Small intestine (tissue), 7 donors: ENCODE measurements around the gene ARNT2. TPM values are rescaled to one million over a fixed set of nuclear protein-coding genes. Genes with fewer than 3 reads are reported as not detected.

Experiments
- DNase-seq, 2 donors: peaks; one replicate each; pipeline versions ENCODE4 v3.0.0 to v3.0.0-alpha.2; 2013
- FAIRE-seq: peaks from 2 replicates; lab custom pipeline; 2012; peaks lifted over from hg19 to GRCh38; lab: Jason Lieb, UNC
- H3K27ac ChIP-seq, 3 donors: one replicate each; pipeline ENCODE4 v1.5.1; 2013; ENCODE audit warnings: low read length in 2 of 3, mild to moderate bottlenecking in 2 of 3, control low read depth in 1 of 3, inconsistent platforms in 1 of 3, low read depth in 1 of 3, moderate library complexity in 1 of 3
- H3K27me3 ChIP-seq, 3 donors: one replicate each; pipeline ENCODE4 v1.6.1; 2013; ENCODE audit warnings: low read length in 3 of 3, inconsistent platforms in 1 of 3; ENCODE audit not compliant: control insufficient read depth in 3 of 3, insufficient read depth in 3 of 3
- H3K36me3 ChIP-seq, 3 donors: one replicate each; pipeline ENCODE4 v1.6.1; 2013; ENCODE audit warnings: low read length in 3 of 3, inconsistent platforms in 1 of 3, low read depth in 1 of 3, mild to moderate bottlenecking in 1 of 3, moderate library complexity in 1 of 3; ENCODE audit not compliant: control insufficient read depth in 3 of 3, insufficient read depth in 2 of 3
- H3K4me1 ChIP-seq, 3 donors: one replicate each; pipeline ENCODE4 v1.6.1; 2013; ENCODE audit warnings: low read length in 2 of 3, inconsistent platforms in 1 of 3, low read depth in 1 of 3, mild to moderate bottlenecking in 1 of 3, moderate library complexity in 1 of 3; ENCODE audit not compliant: control insufficient read depth in 3 of 3, insufficient read depth in 2 of 3
- H3K4me3 ChIP-seq, 3 donors: one replicate each; pipeline ENCODE4 v1.5.1; 2013; ENCODE audit warnings: low read length in 3 of 3, control low read depth in 1 of 3, inconsistent platforms in 1 of 3, low read depth in 1 of 3, mild to moderate bottlenecking in 1 of 3, moderate library complexity in 1 of 3
- H3K9me3 ChIP-seq, 2 donors: one replicate each; pipeline ENCODE4 v1.6.1; 2013; ENCODE audit warnings: low read depth in 1 of 2, low read length in 1 of 2; ENCODE audit not compliant: control insufficient read depth in 2 of 2, insufficient read depth in 1 of 2
- WGBS, 3 donors: extraction: QIAGEN DNeasy Blood & Tissue Kit; methylation state at CpG; one replicate each; pipeline ENCODE4 v1.1.7; 2013; 5-methylcytosine and 5-hydroxymethylcytosine counted together
- polyA plus RNA-seq, 4 donors: library from polyadenylated mRNA; stranded (reverse) in 3 of 4; unstranded in 1 of 4; fragments of 200-250 nt in 3 of 4; fragments of 120-200 nt in 1 of 4; gene quantifications; one replicate each; pipeline versions ENCODE4 v1.2.1 to v1.2.3, GENCODE V29; 2013
- donor health status: healthy with polysubstance abuse.
- donor health status: control.
- donor health status: control.
- donor health status: Bipolar disorder and iron deficiency.
- donor health status: healthy.

The ARNT2 gene
- polyA plus RNA-seq, 4 donors, result 0.45 to 4.4 (median 2.4) TPM

DNA sequence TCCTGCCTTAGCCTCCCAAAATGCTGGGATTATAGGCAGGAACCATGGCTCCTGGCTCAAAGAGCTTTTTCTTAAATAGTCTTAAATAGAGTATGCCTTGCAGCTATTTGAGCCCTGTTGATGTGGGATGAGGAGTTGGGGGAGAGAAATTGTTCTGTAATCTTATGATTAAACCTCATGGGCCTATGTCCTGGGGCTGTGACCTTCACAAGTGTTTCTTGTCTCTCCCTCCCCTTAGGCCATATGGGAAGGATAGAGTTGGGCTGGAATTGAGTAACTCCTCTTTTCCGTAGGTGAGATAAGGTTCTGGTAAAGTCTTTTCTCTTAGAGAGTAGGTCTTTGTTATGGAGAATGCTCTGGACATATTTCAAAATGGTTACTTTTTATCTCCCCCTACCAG is 114.3 kb downstream of the ARNT2 start:
- Histone ChIP-seq H3K27ac (no peak overlapping the region), H3K4me3 (no peak overlapping the region), H3K4me1 (no peaks in the 10 kb centered on the region), H3K36me3 (no peaks in the 10 kb centered on the region), H3K9me3 (no peaks in the 10 kb centered on the region), H3K27me3 (no peaks in the 10 kb centered on the region)
- no peak for FAIRE-seq
- no peak for DNase-seq
- 94 to 100% (median 96%) methylated on average over 1 of the region's 1 CpG for WGBS, 3 donors

DNA sequence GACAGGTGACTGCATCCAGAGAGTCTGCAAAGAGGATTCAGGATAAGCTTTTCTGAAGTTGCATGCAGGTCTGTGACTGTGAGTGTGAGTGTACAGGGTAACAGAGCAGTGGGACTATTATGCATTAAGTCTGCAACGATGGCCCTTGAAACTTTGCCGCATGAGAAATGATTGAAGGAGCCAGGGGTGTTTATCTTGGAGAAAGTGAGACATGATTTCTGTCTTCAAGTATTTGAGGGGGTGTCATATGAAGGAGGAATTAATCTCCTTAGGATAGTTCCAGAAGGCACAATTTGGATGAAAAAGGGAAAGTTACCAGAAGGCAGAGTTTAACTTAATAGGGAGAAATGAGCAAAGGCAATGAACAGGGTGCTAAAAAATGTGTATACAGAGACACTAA is 119.6 kb downstream of the ARNT2 start:
- no peak overlapping the region for H3K27ac ChIP-seq
- WGBS, 3 donors, result 82 to 100% (median 93%) methylated on average over 2 of the region's 2 CpGs
- no peaks in the 10 kb centered on the region for H3K27me3 ChIP-seq
- FAIRE-seq (no peak), DNase-seq (no peak)
- no peak overlapping the region for H3K4me3 ChIP-seq
- H3K4me1 ChIP-seq, result no peaks in the 10 kb centered on the region
- H3K36me3 ChIP-seq, result no peaks in the 10 kb centered on the region
- H3K9me3 ChIP-seq, result no peaks in the 10 kb centered on the region

DNA sequence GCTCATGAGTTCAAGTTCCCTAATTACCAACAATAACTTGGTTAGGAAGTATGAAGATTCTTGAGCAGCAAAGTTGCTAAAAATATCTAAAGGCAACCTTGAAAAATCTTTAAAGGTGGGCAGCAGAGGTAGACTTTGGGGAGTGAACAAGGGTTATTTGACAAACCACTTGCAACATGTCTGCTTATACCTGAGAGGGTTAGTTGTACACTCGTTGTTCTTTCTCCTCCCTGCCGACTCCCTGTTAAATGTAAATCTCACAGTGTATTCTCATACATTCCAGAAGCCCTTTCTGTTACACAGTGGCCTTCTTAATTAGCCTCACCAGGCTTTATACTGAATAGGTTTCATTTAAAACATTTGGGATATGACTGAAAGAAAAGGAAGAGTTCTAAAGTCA is 121.7 kb downstream of the ARNT2 start:
- Histone ChIP-seq H3K4me3 (no peak overlapping the region), H3K9me3 (no peaks in the 10 kb centered on the region), H3K27ac (no peak overlapping the region), H3K27me3 (no peaks in the 10 kb centered on the region), H3K36me3 (no peaks in the 10 kb centered on the region), H3K4me1 (no peaks in the 10 kb centered on the region)
- WGBS, 3 donors, result 84 to 88% (median 87%) methylated on average over 2 of the region's 2 CpGs
- no peak for DNase-seq
- FAIRE-seq, result no peak

DNA sequence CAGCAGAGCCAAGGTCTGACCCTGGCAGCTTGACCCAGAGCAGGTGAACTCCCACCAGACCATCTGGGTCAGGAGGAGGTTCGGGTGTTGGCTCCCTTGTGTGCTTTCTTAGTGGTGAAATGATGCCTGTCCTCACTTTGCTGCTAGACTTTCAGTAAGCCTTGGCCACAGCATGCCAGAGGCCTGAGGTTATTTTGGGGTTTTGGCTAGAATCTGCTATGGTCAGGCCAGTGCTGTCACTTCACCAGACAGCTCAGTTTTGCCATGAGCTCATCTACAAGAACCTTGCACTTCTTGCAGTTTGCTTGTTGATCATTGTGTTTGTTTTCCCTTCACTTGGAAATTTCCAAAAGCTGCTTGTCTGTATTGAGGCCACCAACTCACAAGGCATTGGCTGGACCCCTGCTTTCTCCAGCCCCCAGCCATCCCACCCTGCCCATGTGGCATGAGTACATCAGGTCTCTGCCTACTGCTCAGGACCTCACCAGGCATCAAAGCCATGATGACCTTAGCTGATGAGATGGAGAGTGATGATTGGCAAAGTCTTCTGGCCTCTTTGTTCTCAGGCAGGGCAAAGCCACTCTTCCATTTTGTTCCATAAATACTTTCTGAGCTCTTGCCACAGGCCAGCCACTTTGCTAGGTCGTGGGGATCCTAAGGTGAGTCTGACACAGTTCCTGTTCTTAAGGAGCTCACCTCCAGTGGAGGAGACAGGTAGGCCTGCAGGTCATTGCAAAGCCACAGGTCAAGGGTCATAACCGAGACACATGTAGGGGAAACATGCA is 122.6 kb downstream of the ARNT2 start:
- no peaks in the 10 kb centered on the region for H3K36me3 ChIP-seq
- WGBS, 3 donors, result 47 to 70% (median 64%) methylated on average over 3 of the region's 3 CpGs
- DNase-seq, result no peak
- H3K27me3 ChIP-seq, result no peaks in the 10 kb centered on the region
- no peaks in the 10 kb centered on the region for H3K9me3 ChIP-seq
- H3K4me3 ChIP-seq, result no peak overlapping the region
- H3K27ac ChIP-seq, result no peak overlapping the region
- FAIRE-seq, result no peak
- no peaks in the 10 kb centered on the region for H3K4me1 ChIP-seq

DNA sequence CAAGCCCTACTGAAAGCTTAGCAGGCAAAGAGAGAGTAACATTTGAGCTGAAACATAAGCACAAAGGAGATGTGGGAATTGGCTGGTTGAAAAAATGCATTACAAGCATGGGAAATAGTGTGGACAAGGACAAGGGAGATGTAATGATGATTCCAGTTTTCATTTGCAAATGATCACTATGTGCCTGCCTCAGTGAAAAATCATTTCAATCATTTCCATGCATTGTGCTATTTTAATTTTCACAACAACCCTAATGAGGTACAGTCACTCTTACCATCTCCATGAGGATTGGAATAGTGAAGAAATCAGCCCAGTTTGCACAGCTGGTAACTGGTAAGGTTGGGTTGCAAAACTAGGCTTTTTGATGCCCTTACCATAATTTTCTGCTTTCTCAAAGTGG is 123.2 kb downstream of the ARNT2 start:
- FAIRE-seq (no peak), DNase-seq (no peak)
- Histone ChIP-seq H3K9me3 (no peaks in the 10 kb centered on the region), H3K27me3 (no peaks in the 10 kb centered on the region), H3K36me3 (no peaks in the 10 kb centered on the region), H3K27ac (no peak overlapping the region), H3K4me3 (no peak overlapping the region), H3K4me1 (no peaks in the 10 kb centered on the region)

DNA sequence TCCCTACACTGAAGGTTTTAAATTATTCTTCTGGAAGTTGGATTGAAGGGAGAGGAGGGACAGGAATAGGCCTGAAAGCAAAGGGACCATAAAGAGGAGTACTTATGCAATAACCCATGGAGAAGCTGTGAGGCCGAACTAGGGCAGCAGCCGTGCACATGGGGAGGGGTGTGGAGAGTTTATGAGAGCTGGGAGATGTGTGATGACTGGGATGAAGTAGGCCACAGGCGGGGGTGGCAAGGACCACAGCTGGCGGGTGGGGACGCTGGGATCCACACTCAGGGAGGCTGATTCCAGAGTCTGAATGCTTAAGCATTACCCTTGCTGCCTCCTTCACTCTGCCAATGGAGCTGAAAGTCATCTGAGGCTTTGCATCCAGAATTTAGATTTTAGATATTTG is 123.8 kb downstream of the ARNT2 start:
- WGBS, 3 donors, result 89 to 97% (median 94%) methylated on average over 5 of the region's 5 CpGs
- Histone ChIP-seq H3K9me3 (no peaks in the 10 kb centered on the region), H3K4me1 (no peaks in the 10 kb centered on the region), H3K36me3 (no peaks in the 10 kb centered on the region), H3K4me3 (no peak overlapping the region), H3K27me3 (no peaks in the 10 kb centered on the region), H3K27ac (no peak overlapping the region)
- no peak for DNase-seq
- FAIRE-seq, result no peak

DNA sequence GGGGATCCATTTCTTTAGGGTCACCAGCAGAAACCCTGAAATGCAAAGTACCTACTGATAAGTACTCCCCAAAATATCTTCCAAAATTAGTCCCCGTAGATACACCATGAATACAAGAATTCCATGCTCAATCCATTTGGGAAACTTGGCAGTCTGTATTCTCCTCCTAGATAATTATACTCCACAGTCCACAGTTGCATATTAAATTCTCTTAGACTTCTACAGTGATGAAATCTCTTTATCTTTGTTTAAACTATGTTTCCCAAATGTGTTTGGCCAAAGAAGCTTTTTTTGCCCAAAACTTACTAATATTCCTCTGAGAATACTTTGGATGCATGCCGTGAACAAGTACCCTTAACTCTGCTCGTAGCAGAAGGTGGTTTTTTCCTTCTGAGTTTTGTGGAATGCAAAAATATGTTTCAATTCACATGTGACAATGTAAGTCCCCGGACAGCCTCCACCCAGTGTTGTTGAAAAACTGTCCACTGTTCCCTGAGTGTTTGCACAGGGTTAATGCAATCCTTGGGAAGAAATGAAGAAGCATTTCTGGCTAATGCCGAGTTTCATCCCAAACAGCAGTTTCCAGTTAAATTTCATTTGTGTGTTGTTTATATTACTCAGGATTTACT is 126.7 kb downstream of the ARNT2 start:
- FAIRE-seq (no peak), DNase-seq (no peak)
- no peaks in the 10 kb centered on the region for H3K4me1 ChIP-seq
- H3K27ac ChIP-seq, result no peak overlapping the region
- H3K27me3 ChIP-seq, result no peaks in the 10 kb centered on the region
- no peaks in the 10 kb centered on the region for H3K36me3 ChIP-seq
- no peak overlapping the region for H3K4me3 ChIP-seq
- no peaks in the 10 kb centered on the region for H3K9me3 ChIP-seq
- WGBS, 3 donors, result 66 to 86% (median 75%) methylated on average over 5 of the region's 5 CpGs

DNA sequence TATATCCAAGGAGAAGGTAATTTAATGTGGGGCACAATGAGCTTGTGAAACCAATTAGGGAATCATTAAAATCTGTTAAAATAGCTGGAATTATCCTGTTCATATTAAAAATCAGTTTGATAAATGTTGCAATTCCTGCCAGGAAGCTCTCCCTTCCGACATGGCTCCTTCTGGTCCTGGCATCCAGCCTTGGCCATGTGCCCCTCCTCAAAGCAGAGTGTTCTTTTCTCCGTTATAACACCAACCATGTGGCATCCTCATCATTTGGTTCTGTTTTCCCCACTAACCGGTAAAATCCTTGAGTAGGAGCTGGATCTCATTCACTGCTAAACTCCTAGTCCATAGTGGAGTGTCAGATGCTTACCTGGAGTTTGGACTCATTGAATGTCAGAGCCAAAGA is 127.2 kb downstream of the ARNT2 start:
- FAIRE-seq, result no peak
- H3K4me3 ChIP-seq, result no peak overlapping the region
- 66 to 89% (median 83%) methylated on average over 3 of the region's 3 CpGs for WGBS, 3 donors
- H3K9me3 ChIP-seq, result no peaks in the 10 kb centered on the region
- H3K36me3 ChIP-seq, result no peaks in the 10 kb centered on the region
- H3K27me3 ChIP-seq, result no peaks in the 10 kb centered on the region
- no peaks in the 10 kb centered on the region for H3K4me1 ChIP-seq
- peak overlapping the region in 1 of 3 donors; percentile 10 for H3K27ac ChIP-seq
- DNase-seq, result no peak
